Astrocyte of the cerebellum (primary cell): Measurements from ENCODE around the gene MAP3K3.

Experiments used
- DNase-seq: peaks from one replicate; pipeline ENCODE4 v3.0.0-alpha.2; 2011; ENCODE audit warnings: low read depth
- H3K4me3 ChIP-seq: 2 replicates; pipeline ENCODE4 v1.5.1; 2011; ENCODE audit warnings: mild to moderate bottlenecking, low read depth, low read length, moderate library complexity
- CTCF ChIP-seq: IDR thresholded peaks from 2 replicates; pipeline ENCODE4 v1.5.1; 2012; ENCODE audit warnings: low read length, low read depth, moderate library complexity, mild to moderate bottlenecking; ENCODE audit errors: missing control alignments
- in situ Hi-C: cut with HindIII; loops from 2 replicates; pipeline ENCODE4 v1.10.0; 2017; ENCODE audit warnings: low sequenced_read_pairs

Gene MAP3K3

DNA sequence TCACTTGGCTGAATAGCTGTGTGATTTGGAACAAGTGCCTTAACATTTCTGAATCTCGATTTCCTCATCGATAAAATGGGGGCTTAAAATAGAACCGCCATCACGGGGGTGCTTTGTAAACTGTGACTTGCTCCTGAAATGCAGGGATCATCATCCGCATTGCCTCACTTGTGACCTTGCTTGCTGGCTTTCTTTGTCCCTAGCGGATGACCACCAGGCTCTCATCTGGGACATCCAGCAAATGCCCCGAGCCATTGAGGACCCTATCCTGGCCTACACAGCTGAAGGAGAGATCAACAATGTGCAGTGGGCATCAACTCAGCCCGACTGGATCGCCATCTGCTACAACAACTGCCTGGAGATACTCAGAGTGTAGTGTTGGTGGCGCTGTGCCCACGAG, 33.4 kb upstream of the MAP3K3 start:
- no peak for TF ChIP-seq CTCF
- H3K4me3 ChIP-seq: no peak overlapping the region
- no peak for DNase-seq
- in situ Hi-C loops: no loop called here

DNA sequence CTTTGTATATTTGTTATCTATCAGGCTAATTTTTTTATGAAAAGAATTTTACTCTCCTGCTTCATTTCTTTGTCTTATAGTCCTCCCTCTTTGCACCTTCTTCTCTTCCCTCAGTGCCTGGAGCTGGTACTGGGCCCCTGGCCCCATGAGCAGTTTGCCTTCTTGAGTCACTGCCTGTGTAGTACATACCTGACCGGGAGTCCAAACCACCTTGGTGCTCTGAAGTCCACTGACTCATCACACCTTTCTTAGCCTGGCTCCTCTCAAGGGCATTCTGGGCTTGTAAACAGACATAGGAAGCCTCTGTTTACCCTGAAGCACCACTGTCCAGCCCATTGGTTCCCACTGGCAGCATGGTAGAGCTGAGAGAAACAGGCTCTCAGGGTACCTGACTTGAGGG, 32.6 kb upstream of the MAP3K3 start:
- no peak for DNase-seq
- no peak for TF ChIP-seq CTCF
- in situ Hi-C loops: no loop called here
- no peak overlapping the region for H3K4me3 ChIP-seq

GRCh38 chr17:63592797-63593196, 29.4 kb upstream of the MAP3K3 start:
- no peak for TF ChIP-seq CTCF
- no peak for DNase-seq
- no peak overlapping the region for H3K4me3 ChIP-seq
- in situ Hi-C loops: no loop called here

DNA sequence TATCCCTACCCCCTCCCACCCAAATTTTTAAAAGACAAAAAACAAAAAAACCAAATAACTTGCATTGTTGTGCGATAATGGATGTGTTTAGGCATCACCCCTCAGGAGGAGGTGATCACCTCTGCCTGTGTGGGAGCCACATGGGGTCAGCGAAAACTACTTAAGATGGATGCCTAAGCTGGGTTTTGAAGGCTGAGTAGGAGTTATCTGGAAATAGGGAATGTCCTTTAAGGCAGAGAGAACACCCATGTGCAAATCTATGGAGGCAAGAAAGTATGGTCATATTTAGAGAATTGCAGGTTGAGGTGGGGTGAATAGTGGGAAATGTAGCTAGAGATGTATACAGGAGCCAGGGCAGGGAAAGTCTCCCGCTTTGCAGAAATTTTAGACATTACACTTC, 27.1 kb upstream of the MAP3K3 start:
- no peak for TF ChIP-seq CTCF
- no peak overlapping the region for H3K4me3 ChIP-seq
- in situ Hi-C loops: no loop called here
- no peak for DNase-seq

GRCh38 chr17:63596856-63597586, 25.2 kb upstream of the MAP3K3 start:
- no peak for DNase-seq
- no peak overlapping the region for H3K4me3 ChIP-seq
- no peak for TF ChIP-seq CTCF
- in situ Hi-C loops: no loop called here

DNA sequence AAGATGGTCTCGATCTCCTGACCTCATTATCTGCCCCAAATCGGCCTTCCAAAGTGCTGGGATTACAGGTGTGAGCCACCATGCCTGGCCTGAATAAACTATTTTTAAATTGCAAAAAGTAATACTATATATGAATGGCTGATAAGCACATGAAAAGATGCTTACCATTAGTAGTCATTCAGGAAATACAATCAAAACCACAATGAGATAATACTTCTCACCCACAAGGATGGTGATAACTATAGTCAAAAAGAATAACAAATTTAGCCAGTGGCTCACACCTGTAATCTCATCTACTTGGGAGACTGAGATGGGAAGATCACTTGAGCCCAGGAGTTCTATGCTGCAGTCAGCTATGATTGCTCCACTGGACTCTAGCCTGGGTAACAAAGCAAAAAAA, 23.9 kb upstream of the MAP3K3 start:
- in situ Hi-C loops: no loop called here
- no peak for DNase-seq
- no peak overlapping the region for H3K4me3 ChIP-seq
- no peak for TF ChIP-seq CTCF
